HG02588 (cell line): ENCODE measurements around the gene NPHP4.

Source experiments
- ATAC-seq: cut with Tn5 transposase; IDR thresholded peaks from one replicate; pipeline ENCODE4 v1.9.1; 2021; ENCODE audit warnings: mild to moderate bottlenecking, moderate library complexity; ENCODE audit not compliant: unreplicated experiment

The NPHP4 gene

DNA sequence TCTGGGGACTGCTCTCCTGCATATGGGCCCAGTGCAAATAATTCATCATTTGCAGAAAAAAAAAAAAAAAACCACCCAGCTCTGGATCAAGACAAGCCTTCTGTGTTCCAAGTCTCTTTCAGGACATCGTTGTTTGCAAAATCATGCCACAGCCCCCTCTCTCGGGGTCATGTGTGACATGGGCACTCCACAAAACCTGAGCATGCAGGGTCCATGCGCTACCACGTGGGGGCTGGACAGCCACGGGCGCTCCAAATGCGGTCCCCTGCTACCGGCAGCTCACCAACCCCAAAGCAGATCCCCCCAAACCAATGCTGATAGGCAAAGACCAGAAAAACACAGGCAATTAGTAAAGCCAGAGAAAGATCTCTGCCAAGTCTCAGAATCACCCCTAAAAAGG is 17.6 kb downstream of the NPHP4 start:
- no peak for ATAC-seq

DNA sequence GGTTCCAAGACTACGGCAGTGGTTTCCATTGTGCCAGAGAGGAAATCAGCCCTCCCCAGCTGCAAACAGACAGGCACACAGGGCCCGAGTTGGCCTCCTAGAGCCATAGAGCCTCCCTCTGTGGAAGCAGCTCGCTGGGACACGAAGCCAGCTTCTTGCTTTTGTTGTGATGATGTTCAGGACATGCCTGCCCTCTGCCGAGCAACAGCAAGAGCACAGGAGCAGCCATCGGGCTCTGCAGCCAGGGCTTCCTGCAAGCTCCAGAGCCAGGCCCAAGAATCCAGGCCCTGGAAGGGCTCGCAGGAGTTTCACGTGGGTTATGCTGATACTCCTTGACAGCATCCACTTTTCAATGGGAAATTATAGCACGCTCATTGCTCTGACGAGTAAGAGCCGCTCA is 18.5 kb downstream of the NPHP4 start:
- no peak for ATAC-seq

DNA sequence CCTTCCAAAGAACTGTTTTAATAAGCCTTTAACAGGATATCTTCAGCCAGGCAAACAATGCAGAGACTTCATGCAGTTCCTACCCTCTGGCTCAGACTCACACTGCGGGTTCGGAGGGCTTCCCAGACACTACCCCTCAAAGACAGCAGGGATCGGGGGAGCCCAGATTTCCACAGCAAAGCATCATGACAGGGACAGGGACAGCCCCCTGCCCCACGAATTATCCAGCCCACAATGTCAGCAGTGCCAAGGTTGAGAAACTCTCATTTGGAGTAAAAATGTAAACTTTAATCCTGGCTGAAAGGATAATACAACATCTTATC is 20.1 kb downstream of the NPHP4 start:
- ATAC-seq, result no peak

DNA sequence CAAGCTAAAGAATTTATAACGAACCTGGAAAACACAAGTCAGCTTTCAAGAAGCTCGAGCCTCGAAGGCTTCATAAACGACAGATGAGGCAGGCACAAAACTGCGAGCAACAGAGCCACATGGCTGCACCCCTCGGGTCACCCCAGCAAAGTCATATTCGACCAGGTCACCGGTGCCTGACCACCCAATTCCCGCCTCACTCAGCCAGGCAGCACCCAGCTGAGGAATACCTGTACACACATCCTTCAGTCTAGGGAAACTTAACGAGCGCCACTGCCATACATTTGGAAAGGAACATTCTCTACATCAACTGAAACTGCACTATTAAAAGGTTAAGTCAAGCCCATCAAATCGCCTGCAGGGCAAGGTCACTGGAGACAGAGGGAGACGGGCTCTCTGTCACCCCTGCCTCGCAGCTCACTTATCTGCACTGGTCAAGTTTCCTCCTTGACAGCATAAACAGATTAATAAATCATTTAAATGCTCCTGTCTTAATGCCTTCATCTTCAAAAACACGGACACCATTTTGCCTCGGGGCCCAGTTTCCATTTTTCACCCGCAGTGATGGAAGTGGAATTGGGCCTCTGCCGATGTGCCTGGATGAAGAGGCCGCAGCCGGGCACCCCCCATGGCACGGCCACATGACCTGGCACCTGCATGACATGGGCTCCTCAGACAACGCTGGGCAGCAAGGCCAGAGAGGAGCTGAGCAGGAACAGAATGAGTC is 20.6 kb downstream of the NPHP4 start:
- ATAC-seq, result no peak

DNA sequence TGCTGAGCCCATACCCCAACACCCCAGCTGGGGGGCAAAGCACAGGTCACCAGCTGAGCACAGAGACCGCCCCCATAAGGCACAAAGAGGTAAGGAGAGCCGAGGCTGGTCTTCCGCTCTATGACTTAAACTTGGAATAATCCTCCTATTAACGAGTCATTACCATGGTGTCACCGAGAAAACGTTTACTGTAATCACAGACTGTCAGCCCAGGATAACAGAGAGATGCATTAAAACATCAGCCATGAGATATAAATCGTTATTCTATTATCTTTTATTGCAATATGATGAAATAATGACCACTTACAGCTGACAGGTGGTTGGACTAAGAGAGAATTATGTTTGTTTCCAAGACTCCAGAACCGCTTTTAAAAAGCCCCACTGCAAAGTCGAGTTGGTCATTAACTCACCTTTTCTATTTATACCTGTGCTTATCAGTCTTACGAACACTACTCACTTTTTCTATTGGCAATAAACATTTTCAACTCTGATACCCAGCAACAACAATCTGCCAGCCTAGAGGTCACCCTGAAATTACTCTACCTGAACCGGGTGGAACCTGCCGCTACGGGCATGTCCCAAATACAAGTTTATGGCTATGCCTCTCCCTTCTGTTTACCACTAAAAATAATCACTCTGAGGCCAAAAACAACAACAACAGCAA is 21.5 kb downstream of the NPHP4 start:
- ATAC-seq, result no peak

DNA sequence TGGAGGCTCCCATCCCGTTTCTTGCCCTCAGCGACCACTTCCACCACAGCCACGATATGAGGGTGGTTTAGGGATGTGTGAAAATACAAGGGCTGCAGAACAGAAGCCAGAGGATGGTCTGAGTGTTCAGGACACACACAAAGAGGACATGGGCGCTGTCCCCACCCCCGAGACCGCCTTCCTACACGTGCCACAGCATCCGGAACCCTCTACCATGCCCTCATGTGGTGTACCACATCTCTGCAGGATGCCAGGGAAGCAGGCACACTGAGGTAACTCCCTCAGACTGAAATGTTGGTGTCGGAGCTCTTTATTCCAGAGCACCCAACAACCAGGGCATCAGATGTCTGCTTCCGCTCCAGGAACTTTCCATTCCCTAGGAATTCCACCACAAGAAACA is 23.1 kb downstream of the NPHP4 start:
- no peak for ATAC-seq

DNA sequence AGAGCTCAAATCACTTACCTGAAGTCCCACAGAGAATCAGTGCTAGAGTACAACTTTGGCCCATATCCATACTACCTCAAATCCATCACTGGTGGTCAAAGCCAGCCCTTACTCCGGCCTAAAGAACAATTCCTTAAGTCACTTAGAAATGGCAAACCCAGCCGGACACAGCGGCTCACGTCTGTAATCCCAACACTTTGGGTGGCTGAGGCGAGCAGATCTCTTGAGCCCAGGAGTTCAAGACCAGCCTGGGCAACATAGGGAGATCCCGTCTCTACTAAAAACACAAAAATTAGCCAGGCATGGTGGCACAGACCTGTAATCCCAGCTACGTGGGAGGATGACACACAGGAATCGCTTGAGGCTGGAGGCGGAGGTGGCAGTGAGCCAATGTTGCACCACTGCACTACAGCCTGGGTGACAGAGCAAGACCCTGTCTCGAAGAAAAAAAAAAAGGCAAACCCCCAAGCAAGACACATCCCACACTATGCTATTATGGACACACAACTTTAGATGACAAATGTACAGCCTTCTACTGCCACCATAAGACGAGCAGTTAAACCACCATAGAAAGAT is 24.0 kb downstream of the NPHP4 start:
- no peak for ATAC-seq

DNA sequence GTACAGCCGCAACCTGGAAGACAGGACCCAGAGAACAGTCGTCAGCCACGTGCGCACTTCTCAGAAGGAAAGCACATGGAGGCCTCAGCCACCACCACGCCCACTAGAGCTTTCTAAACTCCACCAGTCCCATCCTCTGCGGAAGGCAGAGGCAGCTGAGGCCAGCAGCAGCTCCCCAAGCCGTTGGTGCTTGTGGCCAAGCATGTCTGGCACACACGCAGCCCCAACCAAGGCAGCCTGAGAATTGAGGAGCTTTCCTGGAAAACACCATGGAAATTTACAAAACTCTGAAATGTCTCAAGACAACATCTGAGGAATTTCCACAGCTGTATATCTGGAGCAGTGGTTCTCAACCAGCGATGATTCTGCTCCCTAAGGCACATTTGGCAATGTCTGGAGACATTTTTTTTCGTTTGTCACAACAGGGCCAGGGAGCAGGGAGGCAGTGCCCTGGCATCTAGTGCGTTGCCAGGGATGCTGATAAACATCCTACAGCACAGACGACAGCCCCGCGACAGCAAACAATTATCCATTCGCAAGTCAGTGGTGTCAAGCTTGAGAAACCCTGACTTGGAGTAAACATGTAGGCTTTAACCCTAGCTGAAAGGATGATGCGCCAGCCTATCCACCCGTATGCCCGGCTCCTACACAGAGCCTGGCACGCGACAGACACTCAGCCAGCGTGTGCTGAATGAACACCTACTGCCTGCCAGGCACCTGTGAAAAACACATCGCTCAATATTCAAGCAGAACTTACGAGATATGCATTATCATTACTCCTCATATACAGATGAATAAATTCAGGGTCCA is 24.7 kb downstream of the NPHP4 start:
- no peak for ATAC-seq

DNA sequence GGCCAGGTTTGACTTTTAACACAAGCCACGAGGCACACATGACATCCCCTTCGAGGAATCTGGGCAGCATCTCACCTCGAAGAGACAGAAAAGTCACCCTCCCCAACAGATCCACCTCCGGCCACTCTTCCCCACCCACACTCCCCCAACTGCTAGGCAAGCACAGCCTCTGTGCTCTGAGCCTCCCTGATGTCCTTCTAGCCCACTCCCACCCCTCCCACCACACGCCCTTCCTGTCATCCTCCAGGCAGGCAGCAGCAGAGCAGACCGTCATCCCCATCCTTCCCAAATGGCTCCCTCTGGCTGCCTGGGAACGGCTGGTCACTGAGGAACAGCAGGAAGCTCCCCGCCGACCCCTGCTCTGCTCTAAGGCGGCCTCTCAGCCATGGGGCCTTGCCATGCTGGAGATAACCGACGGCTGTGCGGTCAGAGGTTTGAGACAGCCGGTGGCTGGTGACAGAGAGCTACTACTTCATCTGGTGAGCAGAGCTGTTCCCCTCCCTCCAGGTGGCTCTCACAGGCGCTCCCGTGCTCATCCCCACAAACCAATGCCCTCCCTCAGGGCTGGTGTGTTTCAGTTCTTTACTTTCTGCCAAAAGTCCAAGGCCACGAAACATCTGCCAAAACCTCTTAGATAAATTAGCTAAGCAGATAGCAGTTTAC is 25.6 kb downstream of the NPHP4 start:
- ATAC-seq, result no peak

DNA sequence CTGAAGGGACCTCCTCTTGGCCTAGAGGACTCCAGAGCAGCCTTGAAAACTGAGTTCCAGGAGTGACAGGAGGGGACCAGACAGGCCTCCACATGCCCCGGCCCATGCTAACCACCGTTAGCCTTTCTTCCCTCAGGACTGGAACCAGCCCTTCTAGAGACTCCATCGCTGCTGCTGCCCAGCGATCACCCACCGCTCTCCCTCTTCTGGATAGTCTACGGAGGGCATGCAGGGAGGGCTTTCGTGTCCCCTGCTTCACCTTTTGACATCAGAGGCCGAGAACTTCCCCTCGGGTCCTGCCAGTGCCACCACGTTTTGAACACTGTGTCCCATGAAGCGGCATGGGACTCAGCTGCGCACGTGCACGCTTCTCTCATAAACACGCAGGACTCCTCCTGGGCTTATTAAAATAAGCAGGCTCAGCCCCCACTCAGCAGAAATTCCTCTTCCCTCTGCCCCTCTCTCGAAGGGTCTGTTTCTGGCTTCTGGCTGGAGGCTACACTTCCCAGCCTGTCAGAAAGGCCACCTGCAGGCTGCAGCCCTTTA is 26.6 kb downstream of the NPHP4 start:
- ATAC-seq, result no peak

DNA sequence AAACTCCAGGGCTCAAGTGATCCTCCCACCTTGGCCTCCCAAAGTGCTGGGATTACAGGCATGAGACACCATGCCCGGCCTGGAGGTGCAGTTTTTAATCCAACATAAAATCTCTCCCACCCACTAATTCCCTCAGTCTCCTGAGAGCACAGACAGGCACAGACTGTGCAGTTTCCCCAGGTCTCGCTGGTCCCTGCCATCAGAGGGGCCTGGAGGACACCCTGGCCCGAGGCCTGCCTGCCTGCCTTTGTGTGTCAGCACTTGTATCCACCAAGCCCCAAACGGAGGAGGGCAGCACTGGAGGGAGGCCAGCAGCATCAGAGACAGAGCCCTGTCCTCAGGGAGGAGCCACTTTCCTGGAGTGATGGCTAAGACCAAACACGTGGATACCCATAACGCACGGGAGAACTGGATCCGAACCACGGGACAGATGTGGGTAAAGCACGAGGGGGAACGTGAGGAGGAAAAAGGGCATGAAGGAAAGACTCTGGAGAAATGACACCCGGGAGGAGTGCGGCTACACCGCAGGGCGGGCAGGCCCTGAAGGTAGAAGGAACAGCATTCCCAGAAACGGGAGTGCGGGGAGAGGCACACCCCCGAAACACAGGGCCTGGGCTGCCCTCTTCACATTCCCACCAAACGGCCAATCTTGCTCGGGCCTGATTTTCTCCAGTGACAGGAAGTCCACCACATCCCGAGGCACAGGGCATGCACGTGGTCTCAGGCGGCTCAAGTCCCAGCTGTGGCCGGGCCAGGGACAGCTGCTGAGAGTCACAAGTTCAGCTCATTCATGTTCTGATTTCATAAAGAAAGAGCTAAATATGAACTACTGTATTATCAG is 29.7 kb downstream of the NPHP4 start:
- no peak for ATAC-seq

DNA sequence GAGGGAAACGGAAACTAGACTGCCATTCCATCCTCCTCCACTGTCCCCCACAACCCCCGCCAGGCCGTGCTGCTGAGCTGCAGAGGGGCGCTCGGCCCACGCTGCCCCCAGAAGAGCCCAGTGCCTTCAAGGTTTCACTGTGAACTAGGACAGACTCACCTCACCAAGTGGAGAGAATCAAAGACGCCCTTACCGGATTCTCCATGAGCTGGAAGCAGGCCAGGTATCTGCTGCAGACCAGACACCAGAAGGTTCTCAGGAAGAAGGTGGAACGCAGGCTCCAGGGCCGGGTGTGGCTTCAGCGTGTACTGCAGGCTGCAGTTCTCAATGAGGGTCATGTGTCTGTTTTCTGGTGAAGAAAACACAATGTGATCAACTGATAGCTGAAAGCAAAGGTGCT is 30.6 kb downstream of the NPHP4 start:
- no peak for ATAC-seq

DNA sequence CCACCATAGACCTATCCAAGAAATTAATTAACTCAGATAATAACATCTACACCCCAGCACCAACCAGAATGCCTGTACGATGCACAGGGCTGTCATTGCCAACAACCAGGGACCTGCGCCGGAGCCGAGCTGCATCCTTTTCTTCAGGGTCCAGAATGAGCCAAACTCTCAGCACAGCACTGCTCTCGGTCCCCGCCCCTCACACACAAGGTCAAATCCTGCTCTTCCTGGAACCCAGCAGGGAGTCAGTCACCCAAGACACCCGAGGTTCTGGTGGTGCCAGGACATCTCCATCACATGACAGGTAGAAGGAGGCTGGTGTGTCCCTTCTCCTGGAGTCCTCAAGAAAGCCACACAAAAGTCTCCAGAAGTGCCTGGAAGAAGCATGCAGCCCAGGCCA is 31.9 kb downstream of the NPHP4 start:
- ATAC-seq, result no peak

DNA sequence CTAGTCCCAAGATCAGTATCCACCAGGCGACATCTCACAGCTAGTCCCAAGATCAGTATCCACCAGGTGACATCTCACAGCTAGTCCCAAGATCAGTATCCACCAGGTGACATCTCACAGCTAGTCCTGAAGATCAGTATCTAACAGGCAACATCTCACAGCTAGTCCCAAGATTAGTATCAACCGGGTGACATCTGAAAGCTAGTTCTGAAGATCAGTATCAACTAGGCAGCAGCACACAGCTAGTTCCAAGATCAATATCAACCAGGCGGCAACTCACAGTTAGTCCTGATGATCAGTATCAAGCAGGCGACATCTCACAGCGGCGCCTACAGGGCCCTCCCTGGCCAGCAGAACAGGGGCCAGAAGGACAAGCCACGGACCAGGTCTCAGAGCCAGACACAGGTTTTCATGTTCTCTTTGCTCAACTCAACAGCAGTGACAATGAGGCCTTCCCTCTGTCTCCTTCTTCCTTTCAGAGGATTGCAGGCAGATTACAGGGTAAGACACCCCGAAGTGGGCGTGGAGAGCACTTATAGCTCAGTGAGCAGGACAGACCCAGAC is 32.5 kb downstream of the NPHP4 start:
- no peak for ATAC-seq

DNA sequence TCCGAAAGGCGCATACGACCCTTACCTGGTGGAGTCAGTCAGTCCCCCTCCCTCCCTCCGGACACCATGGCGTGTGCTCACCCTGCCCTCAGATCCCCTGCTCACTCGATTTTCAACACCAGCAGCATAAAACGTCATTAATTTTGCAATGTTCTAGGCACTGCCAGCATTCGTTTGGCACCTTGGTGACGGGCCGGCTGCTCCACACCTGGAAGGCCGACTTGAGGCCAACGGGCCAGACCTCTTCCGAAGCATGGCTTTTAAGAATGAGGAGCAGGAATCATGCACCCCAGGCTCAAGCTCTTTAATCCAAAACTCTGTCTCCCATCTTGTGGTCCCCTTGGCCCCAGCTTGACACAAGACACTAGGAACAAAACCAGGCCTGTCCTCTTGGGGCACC is 33.1 kb downstream of the NPHP4 start:
- no peak for ATAC-seq

DNA sequence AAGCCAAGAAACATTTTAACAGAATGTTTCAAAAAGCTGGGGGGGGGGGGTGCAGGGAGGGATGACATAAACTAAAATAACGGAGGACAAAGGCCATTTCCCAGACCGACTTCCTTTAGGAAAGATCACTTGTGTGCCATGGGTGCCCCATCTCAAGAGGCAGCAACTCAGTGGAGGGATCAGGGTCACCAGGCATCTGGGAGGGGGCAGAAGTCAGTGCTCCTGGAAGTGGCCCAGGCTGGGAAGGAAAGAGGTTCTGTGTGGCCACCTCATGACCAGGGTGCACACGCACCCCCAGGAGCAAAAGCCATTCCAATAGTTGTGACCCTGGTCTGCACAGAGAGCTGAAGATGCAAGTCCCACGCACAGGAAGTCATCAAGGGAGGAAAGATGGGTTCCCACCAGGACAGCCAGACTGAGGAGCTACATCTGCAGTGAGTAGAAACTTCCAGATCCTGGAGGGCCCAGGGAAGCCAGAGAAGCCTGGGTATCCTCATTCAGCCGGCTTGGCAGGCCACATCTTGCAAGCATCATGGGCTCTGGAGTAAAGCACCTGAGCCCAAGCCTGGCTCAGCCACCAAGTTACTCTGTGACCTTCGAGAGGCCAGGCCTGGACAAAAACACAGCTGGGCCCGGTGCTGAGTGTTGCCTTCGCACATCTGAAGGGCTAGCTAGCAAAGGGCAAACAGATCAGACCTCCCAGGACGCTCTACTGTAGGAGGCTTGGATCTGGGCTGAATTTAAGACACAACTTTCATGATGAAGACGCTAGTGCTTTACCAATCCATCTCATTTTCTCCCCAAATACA is 36.0 kb downstream of the NPHP4 start:
- ATAC-seq, result no peak

DNA sequence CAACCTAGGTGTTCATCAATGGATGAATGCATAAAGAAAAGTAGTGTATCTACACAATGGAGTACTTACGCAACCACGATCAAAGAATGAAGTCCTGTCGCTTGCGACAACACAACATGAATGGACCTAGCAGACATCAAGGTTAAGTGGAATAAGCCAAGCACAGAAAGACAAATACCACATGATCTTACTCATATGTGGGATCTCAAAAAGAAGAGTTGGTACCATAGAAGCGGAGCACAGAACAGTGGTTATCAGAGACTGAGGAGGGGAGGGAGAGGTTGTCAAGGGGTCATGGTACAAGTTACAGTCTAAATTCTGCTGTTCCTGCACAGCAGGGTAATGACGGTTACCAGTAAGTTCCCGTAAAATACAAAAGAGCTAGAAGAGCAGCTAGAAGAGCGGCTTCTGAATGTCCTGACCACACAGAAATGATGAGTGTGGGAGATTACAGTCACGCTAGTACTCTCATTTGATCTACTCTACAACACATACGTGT is 36.7 kb downstream of the NPHP4 start:
- no peak for ATAC-seq

DNA sequence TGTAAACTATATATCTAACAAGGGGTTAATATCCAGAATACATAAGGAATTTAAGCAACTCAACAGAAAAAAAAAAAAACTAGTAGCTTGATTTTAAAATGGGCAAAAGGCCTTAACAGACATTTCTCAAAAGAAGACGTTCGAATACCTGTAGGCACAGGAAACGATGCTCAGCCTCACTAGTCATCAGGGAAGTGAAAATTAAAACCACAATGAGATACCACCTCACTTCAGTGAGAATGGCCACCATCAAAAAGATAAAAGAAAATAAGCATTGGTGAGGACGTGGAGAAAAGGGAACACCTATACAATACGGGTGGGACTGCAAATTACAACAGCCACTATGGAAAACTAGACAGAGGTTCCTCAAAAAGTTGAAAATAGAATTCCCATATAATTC is 37.3 kb downstream of the NPHP4 start:
- no peak for ATAC-seq

DNA sequence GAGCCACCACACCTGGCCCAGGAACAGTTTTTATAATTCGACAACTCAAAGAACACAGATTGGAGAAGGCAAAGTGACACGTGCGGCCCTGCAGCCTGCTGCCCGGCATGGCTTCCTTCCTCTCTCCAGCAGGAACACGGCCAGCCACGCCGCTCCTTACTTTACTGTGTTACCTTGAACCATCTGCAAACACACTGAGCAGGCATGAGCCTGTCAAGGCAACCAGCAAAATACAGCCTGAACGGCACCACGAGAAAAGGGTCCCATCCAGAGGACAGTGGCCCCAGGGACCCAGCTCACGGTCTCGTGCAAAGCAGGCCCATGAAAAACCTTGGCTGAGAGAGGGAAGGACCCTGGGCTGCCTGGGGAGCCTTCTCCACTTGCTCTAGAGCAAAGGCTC is 38.8 kb downstream of the NPHP4 start:
- no peak for ATAC-seq
